Astrocyte of the spinal cord (primary cell): Measurements from ENCODE around the gene ZEB1.

Source experiments
- DNase-seq: peaks from one replicate; pipeline ENCODE4 v3.0.0; 2011; ENCODE audit warnings: low read depth, low spot score
- H3K4me3 ChIP-seq: 2 replicates; pipeline ENCODE4 v1.5.1; 2011; ENCODE audit warnings: low read depth, mild to moderate bottlenecking, low read length, moderate library complexity
- in situ Hi-C: cut with HindIII; loops from 2 replicates; pipeline ENCODE4 v1.10.0; 2017; ENCODE audit warnings: low sequenced_read_pairs
- TF ChIP-seq, protein P1 (sequence below): IDR thresholded peaks from 2 replicates; pipeline ENCODE4 v1.5.1; 2012; ENCODE audit warnings: low read depth, mild to moderate bottlenecking, low read length, inconsistent platforms

Gene ZEB1

DNA sequence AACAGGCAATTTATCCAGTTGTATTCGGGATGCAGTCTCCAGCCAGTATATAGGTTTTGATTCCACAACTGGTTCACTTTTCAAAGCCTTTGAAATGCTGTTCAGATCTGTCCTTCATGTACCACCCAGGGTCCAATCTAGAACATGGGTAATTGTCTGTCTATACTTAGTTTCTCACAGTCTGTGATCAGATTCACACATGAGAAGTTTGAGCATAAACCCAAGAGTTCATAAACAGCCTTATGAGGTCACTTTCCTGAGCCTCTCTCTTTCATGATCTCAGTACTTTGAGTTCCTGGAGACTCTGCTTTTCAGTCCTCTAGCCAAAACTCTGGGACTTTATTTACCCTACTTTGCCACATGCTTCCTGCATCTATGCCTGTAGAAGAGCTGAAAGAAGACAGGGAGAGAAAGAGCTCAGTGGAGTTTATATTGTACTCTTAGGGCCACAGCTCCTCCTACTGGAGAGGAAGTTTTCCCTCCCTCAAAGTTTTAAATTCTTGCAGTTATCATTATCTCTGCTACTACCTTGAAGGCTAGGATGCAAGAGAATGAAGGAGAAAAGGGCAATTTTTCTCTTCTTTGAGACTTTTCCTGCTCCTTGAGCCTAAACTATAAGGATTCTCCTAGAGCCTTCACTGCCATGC is 172.0 kb downstream of the ZEB1 start:
- H3K4me3 ChIP-seq = no peak overlapping the region
- TF ChIP-seq, protein P1, sequence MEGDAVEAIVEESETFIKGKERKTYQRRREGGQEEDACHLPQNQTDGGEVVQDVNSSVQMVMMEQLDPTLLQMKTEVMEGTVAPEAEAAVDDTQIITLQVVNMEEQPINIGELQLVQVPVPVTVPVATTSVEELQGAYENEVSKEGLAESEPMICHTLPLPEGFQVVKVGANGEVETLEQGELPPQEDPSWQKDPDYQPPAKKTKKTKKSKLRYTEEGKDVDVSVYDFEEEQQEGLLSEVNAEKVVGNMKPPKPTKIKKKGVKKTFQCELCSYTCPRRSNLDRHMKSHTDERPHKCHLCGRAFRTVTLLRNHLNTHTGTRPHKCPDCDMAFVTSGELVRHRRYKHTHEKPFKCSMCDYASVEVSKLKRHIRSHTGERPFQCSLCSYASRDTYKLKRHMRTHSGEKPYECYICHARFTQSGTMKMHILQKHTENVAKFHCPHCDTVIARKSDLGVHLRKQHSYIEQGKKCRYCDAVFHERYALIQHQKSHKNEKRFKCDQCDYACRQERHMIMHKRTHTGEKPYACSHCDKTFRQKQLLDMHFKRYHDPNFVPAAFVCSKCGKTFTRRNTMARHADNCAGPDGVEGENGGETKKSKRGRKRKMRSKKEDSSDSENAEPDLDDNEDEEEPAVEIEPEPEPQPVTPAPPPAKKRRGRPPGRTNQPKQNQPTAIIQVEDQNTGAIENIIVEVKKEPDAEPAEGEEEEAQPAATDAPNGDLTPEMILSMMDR = peak; percentile 72
- in situ Hi-C loops = no loop called here
- DNase-seq = peak; percentile 75

DNA sequence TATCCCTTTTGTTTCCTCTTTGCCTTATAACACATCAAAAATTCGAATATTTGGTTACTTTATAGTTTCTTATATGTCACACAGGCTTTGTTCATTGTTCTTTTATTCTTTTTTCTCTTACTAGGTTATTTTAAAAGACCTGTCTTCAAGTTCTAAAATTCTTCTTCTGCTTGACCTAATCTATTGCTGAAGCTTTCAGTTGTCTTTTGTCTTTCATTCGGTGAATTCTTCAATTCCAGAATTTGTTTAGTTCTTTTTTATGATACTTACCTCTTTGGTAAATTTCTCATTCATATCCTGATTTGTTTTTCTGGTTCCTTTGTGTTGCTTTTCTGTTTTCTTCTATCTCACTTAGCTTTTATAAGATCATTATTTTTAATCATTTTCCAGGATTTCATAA is 188.4 kb downstream of the ZEB1 start:
- in situ Hi-C loops = no loop called here
- TF ChIP-seq, protein P1 = no peak
- no peak overlapping the region for H3K4me3 ChIP-seq
- DNase-seq = no peak

DNA sequence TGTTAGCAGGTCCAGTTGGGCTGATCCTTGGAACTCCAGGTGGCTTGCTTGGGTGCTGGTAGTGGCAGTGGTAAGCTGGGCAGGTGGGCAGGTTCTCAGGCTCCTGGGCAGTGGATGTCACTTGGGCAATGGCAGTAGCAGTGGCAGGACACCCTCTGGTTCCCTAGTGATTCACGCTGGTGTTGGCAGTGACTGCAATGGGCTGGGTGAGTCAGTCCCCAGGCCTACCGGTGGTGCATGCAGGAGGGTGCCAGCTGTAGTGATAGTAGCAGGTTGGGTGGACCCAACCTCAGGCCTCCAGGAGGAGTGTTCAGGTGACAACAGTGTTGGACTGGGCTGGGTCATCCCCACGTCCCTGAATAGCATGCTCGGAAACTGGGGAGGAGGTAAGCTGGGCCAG is 189.2 kb downstream of the ZEB1 start:
- no peak overlapping the region for H3K4me3 ChIP-seq
- in situ Hi-C loops = no loop called here
- no peak for DNase-seq
- TF ChIP-seq, protein P1 = no peak

DNA sequence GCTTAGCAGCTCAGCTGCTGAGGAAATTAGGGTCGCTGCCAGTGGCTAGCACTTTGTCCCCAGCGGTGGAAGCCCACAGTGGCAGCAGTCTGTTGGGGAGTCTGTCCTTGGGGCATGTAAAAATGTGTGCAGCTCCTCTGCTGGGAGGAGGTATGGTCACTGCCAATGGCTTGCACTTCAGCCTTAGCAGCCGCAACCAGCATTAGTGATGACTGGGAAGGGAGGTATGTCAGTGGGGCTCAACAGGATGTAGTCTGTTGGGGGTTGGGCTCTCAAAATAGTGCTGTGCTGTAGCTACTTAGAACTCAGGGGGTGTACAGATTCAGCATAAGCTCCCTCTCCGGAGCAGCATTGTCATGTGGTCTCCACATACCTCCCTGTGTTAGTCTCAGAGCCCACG is 189.9 kb downstream of the ZEB1 start:
- in situ Hi-C loops = no loop called here
- TF ChIP-seq, protein P1 = no peak
- peak; percentile 22 for DNase-seq
- H3K4me3 ChIP-seq = no peak overlapping the region

DNA sequence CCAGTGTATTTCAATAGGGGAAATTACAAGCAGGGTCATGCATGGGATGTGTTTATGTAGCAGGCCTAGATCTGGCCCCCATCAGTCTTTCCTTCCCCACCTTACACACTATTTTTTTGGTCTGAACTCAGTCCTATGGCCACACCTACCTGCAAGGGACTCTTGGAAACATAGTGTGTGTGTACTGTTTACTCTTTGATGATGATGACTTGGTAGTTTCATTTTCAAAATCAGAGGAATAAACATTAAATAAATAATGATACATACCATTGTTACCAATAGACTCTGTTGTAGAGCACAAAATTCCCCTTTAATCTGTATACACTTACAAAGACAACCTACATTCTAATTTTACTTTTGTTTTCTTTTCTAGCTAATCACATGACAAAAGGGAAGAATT is 191.0 kb downstream of the ZEB1 start:
- no peak overlapping the region for H3K4me3 ChIP-seq
- in situ Hi-C loops = no loop called here
- no peak for DNase-seq
- TF ChIP-seq, protein P1 = no peak

DNA sequence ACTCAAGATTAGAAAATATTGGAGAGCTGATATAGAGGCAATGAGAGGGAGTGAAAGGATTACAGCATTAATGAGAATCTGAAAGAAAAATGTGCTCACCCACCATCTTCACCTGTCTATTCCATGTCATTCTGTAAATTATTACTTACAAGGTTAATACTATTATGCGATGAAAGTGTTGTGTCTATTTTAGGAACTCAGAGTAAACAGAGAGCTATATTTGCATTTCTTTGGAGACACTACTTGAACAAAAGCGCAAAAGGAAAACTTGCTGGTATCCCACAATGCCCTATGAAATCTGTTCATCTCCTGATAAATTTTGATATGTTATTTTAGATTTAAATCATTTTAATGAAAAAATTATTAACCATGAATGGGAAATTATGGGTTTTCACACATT is 196.1 kb downstream of the ZEB1 start:
- H3K4me3 ChIP-seq = no peak overlapping the region
- TF ChIP-seq, protein P1 = no peak
- in situ Hi-C loops = no loop called here
- DNase-seq = no peak

DNA sequence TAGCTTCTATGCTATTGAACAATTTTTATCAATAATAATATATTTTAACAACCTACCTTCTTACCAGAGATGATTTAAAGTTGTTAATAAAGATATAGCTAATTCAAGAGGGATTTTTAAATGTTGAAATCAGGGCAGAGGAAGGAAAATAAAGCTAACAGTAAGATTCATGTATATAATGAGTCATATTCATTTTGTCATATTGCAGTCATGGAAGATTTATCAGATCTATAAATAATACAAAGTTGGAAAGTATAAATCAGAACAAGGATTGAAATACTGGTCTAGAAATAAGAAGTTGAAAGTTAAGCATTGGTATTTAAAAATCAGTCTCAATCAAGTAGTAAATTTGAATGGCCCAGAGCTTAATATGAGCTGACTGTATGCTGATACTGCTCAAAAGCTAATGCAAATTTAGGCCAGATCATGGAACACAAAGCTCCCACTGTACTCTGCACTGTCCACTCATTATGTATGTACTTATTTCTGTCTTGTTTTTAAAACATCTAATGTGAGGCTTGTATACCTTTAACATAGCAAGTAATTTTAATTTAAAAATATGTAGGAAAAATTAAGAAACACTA is 196.9 kb downstream of the ZEB1 start:
- H3K4me3 ChIP-seq = no peak overlapping the region
- in situ Hi-C loops = no loop called here
- TF ChIP-seq, protein P1 = no peak
- no peak for DNase-seq
